Activated CD8-positive, alpha-beta memory T cell treated with anti-CD3 and anti-CD28 coated beads for 4 hours (primary cell): ENCODE results near the gene TEX48.

Experiments used
- DNase-seq, 2 donors: peaks; one replicate each; pipeline ENCODE4 v3.0.0-alpha.2; 2020; ENCODE audit warnings: low read depth in 2 of 2

Gene TEX48, protein sequence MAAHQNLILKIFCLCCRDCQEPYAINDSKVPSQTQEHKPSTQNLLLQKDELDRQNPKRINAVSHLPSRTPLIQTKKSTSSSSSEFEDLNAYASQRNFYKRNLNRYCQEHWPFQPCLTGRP

DNA sequence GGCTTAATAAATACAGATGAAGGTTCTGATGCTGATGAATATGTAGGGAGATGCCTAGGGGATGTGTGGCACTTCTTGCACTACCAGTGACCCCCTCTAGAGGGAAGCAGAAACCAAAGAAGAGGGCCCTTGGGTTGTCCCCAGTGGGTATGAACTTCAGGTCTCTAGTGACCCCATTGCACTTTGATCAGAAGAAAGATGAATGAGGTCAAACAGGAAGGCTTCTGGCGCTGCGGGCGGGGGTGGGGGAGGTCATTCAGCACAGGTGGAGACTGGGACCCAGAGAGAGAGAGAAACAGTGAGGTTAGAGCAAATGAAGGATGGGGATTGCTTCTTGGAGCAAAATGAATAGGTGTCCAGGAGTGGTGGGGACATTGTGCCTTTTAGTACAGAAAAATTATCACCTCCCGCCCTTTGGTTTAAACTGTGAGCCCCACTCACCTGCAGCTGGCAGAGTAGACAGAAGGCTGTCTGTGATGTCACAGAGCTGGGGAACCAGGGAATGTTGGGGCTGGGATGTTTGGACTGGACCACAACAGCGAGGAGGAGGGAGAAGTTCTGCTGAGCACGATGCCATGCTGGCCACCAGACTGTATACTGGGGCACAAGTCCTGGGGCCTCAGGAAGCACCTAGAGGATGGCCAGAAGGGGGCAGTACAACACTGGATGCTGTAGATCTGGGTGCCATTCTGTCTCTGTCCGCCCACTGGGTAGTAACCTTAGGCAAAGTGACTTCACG, at the start of gene TEX48:
Gene TEX48, minus strand, starts transcription at position 599 of the 739 bp plus-strand sequence. CDS start 10,469 bp downstream, outside the sequence.
- peak; percentile 56 to 68 for DNase-seq

DNA sequence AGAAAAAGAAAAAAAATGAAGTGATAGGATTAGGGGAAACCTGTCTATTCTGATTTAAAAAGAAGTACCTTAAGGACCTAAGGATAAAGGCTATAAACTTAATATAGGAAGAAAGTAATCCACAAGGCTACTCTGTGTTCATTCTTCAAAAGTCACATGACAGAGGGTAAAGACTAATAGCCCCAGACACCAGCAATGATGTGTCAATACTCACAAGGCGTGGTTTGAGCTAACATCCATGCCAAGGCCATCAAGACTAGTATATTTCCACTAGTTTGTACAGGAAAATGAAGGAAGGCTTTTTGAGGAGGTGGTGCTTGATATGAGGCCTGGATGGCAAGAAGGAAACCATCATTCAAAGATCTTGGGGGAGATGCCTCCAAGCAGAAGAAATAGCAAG, 49.7 kb upstream of the TEX48 start:
- DNase-seq: no peak

DNA sequence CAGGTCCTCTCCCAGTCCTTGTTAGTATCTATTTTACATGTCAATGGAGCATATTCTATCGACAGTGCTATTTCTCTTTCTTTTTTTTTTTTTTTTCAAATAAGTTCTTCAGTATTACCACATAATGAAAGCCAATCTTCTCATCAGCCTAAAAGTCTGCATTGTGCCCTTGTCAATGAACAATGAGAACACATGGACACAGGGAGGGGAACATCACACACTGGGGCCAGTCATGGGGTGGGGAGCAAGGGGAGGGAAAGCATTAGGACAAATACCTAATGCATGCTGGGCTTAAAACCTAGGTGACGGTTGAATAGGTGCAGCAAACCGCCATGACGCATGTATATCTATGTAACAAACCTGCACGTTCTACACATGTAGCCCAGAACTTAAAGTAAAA, 47.7 kb upstream of the TEX48 start:
- DNase-seq: no peak

DNA sequence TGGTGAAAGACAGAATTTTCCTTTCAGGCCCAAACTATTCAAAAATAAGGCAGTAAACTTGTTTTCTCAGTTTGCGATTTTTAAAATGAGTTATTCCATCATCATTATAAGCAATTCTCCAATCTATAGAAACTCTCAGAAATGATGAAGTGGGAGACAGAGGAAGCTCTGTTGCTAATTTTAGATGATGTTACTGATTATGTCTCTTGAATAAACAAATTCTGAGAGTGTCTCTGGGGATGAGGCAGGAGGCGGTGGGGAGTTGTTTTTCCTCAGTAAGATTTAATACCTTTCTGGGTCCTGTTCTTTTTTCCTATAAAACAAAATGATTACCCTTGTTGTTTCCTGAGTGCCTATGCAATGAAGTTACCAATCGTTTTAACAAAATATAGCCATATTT, 43.9 kb upstream of the TEX48 start:
- DNase-seq: no peak

DNA sequence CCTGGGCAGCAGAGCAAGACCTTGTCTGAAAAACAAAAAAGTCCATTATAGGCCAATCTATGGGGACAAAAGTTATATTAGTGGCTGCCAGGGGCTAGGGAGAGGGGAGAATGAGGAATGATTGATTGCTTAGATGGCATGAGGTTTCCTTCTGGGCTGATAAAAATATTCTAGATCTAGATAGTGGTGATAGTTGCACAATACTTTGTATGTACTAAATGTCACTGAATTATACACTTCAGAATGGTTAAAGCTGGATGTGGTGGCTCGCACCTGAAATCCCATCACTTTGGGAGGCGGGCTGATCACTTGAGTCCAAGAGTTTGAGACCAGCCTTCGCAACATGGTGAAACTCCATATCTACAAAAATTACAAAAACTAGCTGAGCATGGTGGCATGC, 42.8 kb upstream of the TEX48 start:
- no peak for DNase-seq

DNA sequence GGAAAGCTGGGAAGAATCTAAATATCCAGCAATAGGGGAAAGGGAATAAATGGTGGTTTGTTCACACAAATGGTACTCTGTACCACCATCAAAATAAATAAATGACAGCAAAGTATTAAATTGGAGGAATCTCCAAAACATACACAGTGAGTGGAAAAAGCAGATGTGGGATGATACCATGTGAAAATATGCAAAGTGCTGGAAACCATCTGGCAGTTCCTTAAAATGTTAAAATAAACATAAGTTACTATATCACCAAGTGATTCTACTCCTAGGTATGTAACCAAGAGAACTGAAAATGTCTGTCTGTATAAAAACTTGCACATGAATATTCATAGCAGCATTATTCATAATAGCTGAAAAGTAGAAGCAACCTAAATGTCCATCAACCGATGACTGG, 41.9 kb upstream of the TEX48 start:
- no peak for DNase-seq

DNA sequence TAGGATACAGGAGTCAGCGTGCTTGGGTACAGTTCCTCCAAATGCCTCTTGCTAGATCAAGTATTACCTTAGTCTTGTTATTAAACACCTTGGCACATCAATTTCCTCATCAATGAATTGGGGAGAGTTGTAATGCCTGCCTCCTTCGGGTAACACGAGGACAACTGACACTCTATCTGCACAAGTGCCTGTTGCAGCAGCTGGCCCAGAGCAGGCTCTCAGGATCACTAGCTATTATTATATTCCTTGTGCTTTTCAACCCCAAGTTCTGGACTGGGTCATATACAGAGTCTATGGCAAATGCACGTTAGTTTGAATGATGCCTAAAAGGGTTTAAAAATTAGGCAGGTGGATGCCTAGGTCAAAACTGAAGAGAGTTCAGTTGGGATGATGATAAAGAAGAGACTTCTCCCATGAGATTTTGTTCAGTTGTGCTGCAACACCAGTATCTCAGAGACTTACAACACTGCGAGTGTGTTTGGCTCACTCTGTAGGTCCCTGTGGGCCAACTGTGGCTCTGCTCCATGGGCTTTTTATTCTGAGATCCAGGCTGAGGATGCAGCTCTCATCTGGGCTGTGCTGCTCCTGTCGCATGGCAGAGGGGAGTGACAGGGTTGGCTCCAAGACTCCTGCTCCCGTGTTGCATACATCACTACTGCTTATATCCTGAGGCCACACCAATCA, 41.1 kb upstream of the TEX48 start:
- no peak for DNase-seq

DNA sequence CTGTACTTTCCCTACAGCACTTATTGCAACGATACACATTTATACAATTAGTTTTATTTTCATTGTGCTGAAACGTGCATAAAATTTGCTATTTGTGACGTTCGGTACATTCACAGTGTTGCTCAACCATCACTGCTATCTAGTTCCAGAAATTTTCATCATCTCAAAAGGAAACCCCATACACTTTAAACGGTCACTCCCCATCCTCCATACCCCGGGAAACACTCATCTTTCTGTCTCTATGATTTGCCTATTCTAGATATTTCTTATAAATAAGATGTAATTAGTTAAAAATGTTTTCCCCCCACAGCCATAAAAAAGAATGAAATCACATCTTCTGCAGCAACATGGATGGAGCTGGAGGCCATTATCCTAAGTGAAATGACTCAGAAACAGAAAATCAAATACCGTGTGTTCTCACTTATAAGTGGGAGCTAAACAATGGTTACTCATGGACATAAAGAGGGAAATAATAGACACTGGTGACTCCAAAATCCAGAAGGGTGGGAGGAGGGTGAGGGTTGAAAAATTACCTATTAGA, 40.2 kb upstream of the TEX48 start:
- DNase-seq: no peak

DNA sequence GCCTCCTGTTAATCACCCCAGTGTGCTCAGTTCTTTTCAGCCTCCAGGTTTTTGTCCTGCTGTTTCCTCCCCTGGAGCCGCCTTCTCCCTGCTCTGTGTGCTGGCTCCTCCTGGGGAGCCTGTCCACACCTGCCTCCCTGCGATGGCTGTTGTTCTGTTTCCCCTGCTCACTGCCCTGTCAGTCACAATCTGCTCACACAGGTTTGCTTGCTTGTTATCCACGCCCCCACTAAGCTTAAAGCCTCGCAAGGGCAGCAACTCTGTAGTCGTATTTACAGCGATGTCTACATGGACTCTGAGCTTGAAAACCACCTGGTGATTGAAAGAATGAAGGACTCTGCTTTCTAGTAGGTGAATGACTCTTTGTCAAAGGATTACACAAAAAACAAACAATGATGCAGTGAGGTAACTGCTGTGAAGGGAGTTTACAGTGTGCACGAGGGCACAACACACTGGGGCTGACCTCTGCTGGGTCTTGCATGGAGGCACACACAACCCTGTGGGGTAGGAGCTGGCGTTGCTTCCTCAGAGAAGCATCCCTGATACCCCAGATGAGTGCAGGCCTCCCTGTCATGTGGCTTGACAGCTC, 39.6 kb upstream of the TEX48 start:
- no peak for DNase-seq

DNA sequence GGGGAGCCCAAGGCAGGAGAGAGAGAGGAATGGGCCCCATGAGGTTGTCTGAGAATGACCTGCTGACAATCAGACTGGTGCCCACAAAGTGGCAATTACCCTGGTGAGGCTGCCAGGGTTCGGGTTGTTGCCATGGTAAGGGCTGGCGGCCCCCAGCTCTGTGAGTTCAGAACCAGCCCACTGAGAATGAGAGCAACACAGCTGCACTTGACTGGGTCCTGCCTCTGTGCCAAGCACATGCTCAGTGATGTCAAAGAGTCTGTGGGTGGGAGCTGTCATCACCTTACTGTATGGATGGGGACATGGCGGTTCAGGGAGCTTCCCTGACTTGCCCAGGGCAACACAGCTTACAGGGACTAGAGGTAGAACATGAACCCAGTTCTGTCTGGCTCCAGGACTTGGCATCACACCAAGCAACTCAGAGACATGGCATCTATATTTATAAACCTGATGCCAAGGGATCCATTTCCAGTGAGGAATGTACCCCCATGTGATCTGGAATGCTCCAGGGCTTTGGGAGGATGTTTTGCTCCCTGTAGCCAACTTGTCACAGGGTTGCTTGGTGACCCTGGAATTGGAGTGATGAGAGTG, 38.2 kb upstream of the TEX48 start:
- no peak for DNase-seq

DNA sequence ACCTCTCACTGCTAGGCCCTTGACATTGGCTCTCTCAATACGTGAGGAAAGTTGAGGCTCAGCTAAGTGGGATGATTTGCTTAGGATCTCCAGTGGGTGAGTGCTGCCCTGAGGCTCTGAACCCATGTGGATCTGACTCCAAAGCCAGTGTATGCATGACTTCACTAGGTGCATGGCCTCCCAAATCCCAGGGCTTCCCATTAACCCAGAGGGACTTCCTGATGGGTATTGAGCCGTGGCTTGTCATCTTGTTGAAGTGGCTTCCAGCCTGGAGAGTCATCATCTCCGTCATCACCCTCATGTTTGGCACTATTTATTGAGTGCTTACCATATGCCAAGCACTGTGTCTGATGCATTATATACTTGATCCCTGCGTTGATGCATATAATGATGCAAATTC, 37.3 kb upstream of the TEX48 start:
- DNase-seq: no peak

DNA sequence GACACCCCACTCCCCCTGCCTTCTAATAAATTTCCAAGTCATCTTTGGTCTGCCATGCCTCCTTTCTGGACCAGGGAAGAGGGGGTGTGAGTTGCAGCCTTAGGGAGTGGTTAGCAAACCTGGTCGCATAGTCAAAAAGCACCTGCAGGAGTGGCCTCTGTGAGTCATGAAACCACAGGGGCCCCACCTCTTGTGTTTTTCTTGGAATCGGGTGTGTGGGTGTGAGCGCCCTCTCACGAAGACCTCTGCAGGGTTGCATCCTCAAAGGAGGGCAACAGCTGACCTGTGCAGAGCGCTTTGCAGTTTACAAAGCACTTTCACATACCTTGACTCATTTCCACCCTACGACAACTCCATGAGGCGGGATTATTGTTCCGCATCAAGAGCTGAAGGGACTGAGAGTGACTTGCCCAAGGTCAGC, 36.8 kb upstream of the TEX48 start:
- peak; percentile 67 to 81 for DNase-seq

DNA sequence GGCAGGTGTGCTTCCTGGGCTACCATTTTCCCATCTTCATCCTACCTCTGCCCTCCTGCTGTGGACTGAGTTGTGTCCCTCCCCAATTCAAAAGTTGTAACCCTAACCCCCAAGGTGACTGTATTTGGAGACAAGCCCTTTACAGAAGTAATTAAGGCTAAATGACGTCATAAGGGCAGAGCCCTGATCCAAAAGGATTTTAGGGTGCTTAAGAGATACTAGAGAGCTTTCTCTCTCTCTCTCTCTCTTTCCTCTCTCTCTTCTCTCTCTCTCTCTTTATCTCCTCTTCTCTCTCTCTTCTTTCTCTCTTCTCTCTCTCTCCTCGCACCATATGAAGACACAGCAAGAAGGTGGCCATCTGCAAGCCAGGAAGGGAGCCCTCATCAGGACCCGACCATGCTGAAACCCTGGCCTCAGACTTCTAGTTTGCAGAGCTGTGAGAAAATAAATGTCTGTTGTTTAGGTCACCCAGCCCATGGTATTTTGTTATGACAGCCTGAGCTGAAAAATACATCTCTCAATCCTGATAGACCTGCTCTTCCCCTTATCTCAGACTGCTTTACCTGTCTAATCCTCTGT, 36.0 kb upstream of the TEX48 start:
- no peak for DNase-seq

DNA sequence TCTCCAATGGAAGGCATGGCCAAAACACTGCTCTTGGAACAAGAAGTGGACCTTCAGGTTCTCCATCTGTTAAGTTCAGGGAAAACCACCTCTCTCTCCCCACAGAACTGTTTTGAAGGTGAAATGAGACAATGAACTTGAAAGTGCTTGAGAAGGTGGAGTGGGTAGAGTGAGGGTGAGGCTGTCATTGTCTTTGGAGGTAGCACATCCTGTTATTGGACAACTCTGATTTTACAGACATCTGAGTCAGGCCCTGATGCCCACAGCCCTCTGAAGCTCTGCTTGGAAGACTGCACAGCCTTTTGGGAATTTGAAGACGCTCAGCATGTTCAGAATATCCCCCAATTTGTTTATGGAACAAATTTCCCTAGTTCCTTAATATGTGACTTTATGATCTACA, 27.6 kb upstream of the TEX48 start:
- no peak for DNase-seq

DNA sequence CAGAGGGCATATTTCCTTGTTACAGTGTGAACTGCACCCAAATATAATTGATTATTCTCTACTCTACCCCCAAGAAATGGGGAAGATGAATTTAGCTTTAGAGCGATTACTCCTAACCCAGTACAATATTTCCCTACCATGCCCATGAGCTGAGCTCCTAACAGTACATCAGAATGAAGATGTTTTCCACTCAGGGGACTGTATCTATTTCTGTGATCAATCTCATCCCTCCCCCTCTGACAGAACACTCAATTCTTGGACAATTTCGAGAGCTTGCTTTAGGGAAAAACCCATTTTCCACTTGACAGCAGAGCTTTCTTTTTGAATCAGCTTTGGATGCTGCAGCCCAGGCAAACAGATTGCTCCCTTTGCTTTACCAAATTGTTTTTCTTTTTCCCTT, 24.7 kb upstream of the TEX48 start:
- no peak for DNase-seq

DNA sequence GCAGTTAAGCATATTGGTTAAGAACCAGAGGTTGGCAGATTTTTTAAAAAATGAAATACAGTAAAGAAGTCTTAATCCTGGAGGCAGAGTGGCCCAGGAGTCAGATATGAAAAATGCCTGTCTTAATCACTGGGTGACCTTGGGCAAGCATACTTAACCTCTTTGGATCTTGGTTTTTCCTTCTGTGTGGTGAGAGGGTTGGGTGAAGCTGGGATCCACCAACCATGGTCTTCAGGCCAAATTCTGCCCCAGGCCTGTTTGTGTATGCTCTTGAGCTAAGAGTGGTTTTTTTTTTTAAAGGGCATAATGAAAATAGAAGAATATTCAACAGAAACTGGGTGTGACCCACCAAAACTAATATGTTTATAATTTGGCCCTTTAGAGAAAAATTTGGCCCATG, 20.0 kb upstream of the TEX48 start:
- no peak for DNase-seq

DNA sequence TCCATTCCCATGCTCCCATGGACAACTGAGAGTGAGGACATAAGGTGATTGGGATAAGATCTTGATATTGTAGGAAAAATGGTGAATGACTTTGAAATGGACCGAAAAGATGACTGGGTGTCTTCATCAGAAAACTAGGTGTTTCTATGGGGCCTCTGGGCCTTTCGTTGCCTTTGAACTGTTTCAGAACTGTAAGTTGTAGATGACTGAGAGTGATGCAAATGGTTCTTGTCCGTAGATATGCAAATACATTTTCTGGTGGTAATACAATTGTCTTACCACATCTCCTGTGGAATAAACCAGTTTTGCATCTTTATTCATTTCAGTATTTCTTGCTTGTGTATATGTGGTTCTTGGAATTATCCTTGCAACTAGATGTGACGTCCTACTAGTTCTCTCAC, 16.0 kb upstream of the TEX48 start:
- DNase-seq: no peak

DNA sequence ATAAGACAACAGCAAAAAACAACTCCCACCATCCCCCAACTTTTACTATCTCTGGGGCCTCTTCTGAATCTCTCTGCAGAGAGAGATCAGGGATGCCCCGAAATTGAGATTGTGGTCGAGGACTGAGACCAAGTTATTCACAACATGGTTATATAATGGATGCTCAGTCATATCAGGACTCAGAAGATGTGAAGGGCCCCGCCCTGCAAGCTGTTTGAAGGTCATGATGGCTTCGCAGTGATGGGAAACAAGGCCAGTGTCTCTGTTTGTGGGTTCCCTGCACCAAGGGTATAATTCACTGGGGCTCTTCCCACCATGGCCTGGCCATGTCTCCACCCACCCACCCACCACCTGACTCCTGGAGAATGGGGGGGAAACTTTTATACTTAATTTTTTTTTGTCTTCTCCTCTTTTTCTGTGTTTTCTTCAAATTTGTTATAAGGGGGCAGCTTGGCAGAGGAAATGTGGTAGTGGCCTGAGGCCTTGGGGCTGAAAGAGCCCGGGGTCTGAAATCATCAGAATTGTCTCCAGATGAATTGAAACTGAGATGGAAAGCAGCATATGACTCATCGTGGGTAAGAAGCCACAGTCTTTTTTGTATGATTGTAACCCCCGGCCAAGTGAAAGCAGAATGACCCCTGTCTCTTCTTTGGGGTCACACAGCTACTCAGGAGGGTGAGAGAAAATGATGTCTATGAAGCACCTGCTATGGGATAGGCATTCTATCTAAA, 15.0 kb upstream of the TEX48 start:
- DNase-seq: no peak

DNA sequence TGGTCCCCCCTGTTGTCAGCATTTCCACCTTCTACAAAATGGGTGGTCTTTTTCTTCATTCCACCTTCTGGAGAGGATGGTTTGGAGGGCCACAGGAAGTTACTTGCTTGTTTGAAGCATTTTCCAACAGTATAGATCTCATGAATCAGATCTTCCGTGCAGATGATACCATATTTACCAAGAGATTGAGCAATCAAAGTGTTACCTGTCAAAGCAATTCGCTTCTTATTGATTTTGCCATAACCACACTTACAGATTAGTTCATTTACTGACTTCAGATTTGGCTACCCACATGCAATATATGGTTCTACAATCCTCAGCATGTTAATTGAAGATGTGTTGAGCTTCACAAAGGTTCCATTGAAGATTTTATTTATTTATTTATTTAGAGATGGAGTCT, 14.0 kb upstream of the TEX48 start:
- no peak for DNase-seq

DNA sequence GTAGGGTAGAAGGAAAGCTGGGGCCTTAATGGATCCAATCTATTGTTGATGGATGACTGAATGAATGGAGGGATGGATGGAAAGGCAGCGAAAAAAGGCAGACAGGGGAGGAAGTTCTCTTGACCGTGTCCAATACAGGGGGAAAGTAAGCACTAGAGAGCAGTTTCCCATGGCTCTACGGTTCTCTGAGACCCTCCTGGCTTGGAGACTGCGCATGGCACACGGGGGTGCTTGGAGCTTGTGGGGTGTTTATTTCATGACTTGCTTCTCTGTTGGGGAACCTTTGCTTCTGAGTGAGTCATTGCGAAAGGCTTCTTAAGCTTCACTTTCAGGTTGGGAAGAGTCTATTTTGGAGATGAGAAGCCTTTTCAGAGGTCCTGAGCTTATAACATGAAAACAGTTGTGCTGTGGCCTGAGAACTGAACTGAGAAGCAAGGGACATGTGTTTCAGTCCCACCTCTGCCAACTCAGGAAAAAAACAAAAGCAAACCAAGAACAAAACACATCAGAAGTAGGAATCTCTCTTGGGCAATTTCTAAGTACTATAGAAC, 12.8 kb upstream of the TEX48 start:
- no peak for DNase-seq

DNA sequence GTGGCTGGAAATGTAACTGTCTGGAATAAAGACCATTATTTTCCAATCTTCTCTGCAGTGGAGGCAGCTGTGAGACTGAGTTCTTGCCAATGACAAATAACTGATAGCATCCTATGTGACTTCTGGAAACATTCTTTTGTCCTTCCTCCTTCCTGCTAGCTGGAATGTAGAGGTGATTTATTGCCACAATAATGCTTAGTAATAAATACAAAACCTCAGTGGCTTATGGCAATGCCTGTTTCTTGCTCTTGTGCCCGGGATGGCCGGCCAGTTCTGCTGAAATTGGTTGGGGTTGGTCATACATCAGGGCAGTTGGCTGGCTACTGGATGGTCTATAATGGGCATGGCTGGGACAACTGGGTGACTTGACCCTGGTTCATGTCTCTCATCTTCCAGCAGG, 12.2 kb upstream of the TEX48 start:
- DNase-seq: no peak
